Small intestine (tissue), 7 donors: ENCODE results near the gene FGGY. TPM values are rescaled to one million over a fixed set of nuclear protein-coding genes. Genes with fewer than 3 reads are reported as not detected.
A peak's percentile ranks its signal among the peaks of the same experiment; 100 is the strongest.
"Not testable (repeated sequence)": the region's sequence is repeated elsewhere in the genome, so short reads cannot be mapped to it uniquely, and the experiment has no call there.

Source experiments
- DNase-seq, 2 donors: peaks; one replicate each; pipeline versions ENCODE4 v3.0.0 to v3.0.0-alpha.2; 2013
- FAIRE-seq: peaks from 2 replicates; lab custom pipeline; 2012; peaks lifted over from hg19 to GRCh38; lab: Jason Lieb, UNC
- H3K27ac ChIP-seq, 3 donors: one replicate each; pipeline ENCODE4 v1.5.1; 2013; ENCODE audit warnings: low read length in 2 of 3, mild to moderate bottlenecking in 2 of 3, control low read depth in 1 of 3, inconsistent platforms in 1 of 3, low read depth in 1 of 3, moderate library complexity in 1 of 3
- H3K27me3 ChIP-seq, 3 donors: one replicate each; pipeline ENCODE4 v1.6.1; 2013; ENCODE audit warnings: low read length in 3 of 3, inconsistent platforms in 1 of 3; ENCODE audit not compliant: control insufficient read depth in 3 of 3, insufficient read depth in 3 of 3
- H3K36me3 ChIP-seq, 3 donors: one replicate each; pipeline ENCODE4 v1.6.1; 2013; ENCODE audit warnings: low read length in 3 of 3, inconsistent platforms in 1 of 3, low read depth in 1 of 3, mild to moderate bottlenecking in 1 of 3, moderate library complexity in 1 of 3; ENCODE audit not compliant: control insufficient read depth in 3 of 3, insufficient read depth in 2 of 3
- H3K4me1 ChIP-seq, 3 donors: one replicate each; pipeline ENCODE4 v1.6.1; 2013; ENCODE audit warnings: low read length in 2 of 3, inconsistent platforms in 1 of 3, low read depth in 1 of 3, mild to moderate bottlenecking in 1 of 3, moderate library complexity in 1 of 3; ENCODE audit not compliant: control insufficient read depth in 3 of 3, insufficient read depth in 2 of 3
- H3K4me3 ChIP-seq, 3 donors: one replicate each; pipeline ENCODE4 v1.5.1; 2013; ENCODE audit warnings: low read length in 3 of 3, control low read depth in 1 of 3, inconsistent platforms in 1 of 3, low read depth in 1 of 3, mild to moderate bottlenecking in 1 of 3, moderate library complexity in 1 of 3
- H3K9me3 ChIP-seq, 2 donors: one replicate each; pipeline ENCODE4 v1.6.1; 2013; ENCODE audit warnings: low read depth in 1 of 2, low read length in 1 of 2; ENCODE audit not compliant: control insufficient read depth in 2 of 2, insufficient read depth in 1 of 2
- WGBS, 3 donors: extraction: QIAGEN DNeasy Blood & Tissue Kit; methylation state at CpG; one replicate each; pipeline ENCODE4 v1.1.7; 2013; 5-methylcytosine and 5-hydroxymethylcytosine counted together
- polyA plus RNA-seq, 4 donors: library from polyadenylated mRNA; stranded (reverse) in 3 of 4; unstranded in 1 of 4; fragments of 200-250 nt in 3 of 4; fragments of 120-200 nt in 1 of 4; gene quantifications; one replicate each; pipeline versions ENCODE4 v1.2.1 to v1.2.3, GENCODE V29; 2013
- donor health status: healthy with polysubstance abuse.
- donor health status: control.
- donor health status: control.
- donor health status: Bipolar disorder and iron deficiency.
- donor health status: healthy.

The FGGY gene
- polyA plus RNA-seq, 4 donors, result 12.3 to 28.0 (median 15.0) TPM

DNA sequence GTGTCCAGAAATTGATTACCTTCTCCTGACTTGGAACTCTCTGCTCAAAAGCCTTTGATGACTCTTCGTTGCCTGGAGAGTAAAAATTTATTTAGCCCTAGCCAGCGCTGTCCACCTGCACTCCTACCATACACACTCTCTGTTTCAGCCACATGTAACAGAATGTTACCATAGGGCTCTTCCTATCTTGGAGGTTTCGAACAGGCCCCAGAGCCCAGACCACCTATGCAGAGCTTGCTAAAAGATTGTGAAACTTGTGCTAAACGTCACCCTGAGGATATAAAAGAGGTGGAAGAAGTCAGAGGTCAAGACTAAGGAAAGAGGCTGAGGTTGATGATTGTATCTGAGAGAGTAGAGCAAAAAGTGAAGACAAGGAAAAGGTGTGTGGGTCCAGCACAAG lies 280.9 kb downstream of the FGGY start:
- no peak for DNase-seq
- H3K27ac ChIP-seq, result no peak overlapping the region
- H3K9me3 ChIP-seq, result peaks cover 0 to 4% of the 10 kb centered on the region in 2 donors
- no peak for FAIRE-seq
- 84 to 92% (median 90%) methylated on average over 4 of the region's 4 CpGs for WGBS, 3 donors
- no peaks in the 10 kb centered on the region for H3K36me3 ChIP-seq
- no peaks in the 10 kb centered on the region for H3K27me3 ChIP-seq
- H3K4me1 ChIP-seq, result no peaks in the 10 kb centered on the region
- no peak overlapping the region for H3K4me3 ChIP-seq

DNA sequence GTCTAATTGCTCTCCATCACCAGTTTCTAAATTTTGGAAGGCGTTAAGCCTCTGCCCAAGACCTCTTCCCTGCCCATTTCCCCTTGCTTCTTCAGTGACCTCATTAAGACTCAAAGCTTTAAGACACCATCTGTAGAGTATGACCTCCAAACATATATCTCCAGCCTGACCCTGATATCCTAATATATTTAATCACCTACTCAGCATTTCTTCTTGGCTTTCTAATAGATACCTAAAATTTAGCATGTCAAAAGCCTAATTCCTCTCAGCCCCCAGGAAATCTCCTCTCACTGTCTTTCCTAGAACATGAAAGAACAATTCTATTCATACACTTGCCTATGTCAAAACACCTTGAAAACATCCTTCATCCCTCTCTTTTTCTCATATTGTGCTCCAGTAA lies 282.3 kb downstream of the FGGY start:
- H3K4me3 ChIP-seq, result no peak overlapping the region
- peaks cover 0 to 4% (median 0%) of the 10 kb centered on the region in 3 donors for H3K36me3 ChIP-seq

DNA sequence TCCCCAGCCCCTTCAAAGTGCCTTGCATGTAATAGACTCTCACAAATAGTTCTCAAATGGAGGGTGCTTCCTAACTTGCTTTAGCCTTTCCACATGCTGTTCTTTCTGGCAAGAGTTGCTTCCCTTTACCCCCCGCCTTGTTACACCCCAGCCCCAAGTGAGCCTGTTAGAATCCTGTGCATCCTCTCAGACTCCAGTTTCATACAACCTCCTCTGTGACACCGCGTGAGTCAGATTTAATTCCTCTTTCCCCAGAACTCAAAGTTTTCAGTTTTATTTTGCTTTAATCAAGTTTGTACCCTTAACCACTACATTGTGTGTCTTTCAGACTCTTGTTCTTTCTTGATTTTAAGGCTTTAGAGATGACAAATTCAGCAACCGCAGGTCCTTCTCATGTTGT lies 283.4 kb downstream of the FGGY start:
- Histone ChIP-seq H3K27me3 (no peaks in the 10 kb centered on the region), H3K9me3 (peaks cover 0 to 3% of the 10 kb centered on the region in 2 donors), H3K27ac (no peak overlapping the region), H3K36me3 (peaks cover 0 to 4% (median 0%) of the 10 kb centered on the region in 3 donors), H3K4me1 (no peaks in the 10 kb centered on the region), H3K4me3 (no peak overlapping the region)
- FAIRE-seq (no peak), DNase-seq (no peak)
- WGBS, 3 donors, result 90 to 98% (median 94%) methylated on average over 4 of the region's 4 CpGs

More for the DNA sequence above, 282.3 kb downstream of the FGGY start:
- H3K4me1 ChIP-seq, result no peaks in the 10 kb centered on the region
- H3K27me3 ChIP-seq, result no peaks in the 10 kb centered on the region
- H3K27ac ChIP-seq, result no peak overlapping the region
- 95 to 100% (median 96%) methylated on average over 1 of the region's 1 CpG for WGBS, 3 donors
- DNase-seq (no peak), FAIRE-seq (no peak)
- H3K9me3 ChIP-seq, result peaks cover 0 to 4% of the 10 kb centered on the region in 2 donors

DNA sequence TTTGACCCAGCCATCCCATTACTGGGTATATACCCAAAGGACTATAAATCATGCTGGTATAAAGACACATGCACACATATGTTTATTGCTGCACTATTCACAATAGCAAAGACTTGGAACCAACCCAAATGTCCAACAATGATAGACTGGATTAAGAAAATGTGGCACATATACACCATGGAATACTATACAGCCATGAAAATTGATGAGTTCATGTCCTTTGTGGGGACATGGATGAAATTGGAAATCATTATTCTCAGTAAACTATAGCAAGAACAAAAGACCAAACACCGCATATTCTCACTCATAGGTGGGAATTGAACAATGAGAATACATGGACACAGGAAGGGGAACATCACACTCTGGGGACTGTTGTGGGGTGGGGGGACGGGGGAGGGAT lies 295.5 kb downstream of the FGGY start:
- not testable (repeated sequence) for H3K27ac ChIP-seq
- WGBS, 3 donors, result 85 to 96% (median 86%) methylated on average over 2 of the region's 2 CpGs

DNA sequence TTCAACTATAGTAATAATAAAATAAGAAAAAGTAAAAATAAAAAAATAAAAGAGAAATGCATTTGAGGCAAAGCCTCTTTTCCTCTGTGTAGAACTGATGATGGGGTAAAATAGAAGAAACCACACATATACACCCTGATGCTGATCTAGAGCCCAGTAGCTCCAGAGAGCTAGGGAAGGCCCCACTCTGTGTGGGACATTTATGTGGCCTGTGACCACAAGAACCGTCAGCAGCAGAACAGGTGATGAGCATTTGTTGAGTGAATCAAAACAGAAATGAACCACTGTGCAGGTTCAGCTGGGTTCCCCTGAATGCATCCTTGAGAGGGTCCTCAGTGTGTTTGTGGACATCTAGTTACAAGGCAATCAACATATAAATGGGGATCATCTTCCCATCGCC lies 296.0 kb downstream of the FGGY start:
- Histone ChIP-seq H3K27ac (no peak overlapping the region), H3K9me3 (no peaks in the 10 kb centered on the region), H3K4me3 (no peak overlapping the region), H3K4me1 (peaks cover 8 to 41% (median 10%) of the 10 kb centered on the region in 3 donors), H3K36me3 (no peaks in the 10 kb centered on the region), H3K27me3 (no peaks in the 10 kb centered on the region)
- FAIRE-seq (no peak), DNase-seq (no peak)
- WGBS, 3 donors, result 57 to 78% (median 72%) methylated on average over 2 of the region's 2 CpGs

More for the DNA sequence above, 295.5 kb downstream of the FGGY start:
- FAIRE-seq, H3K4me3 ChIP-seq, H3K9me3 ChIP-seq, DNase-seq, H3K27me3 ChIP-seq, H3K36me3 ChIP-seq: not testable (repeated sequence)
- H3K4me1 ChIP-seq, result peaks cover 8 to 39% (median 10%) of the 10 kb centered on the region in 3 donors

DNA sequence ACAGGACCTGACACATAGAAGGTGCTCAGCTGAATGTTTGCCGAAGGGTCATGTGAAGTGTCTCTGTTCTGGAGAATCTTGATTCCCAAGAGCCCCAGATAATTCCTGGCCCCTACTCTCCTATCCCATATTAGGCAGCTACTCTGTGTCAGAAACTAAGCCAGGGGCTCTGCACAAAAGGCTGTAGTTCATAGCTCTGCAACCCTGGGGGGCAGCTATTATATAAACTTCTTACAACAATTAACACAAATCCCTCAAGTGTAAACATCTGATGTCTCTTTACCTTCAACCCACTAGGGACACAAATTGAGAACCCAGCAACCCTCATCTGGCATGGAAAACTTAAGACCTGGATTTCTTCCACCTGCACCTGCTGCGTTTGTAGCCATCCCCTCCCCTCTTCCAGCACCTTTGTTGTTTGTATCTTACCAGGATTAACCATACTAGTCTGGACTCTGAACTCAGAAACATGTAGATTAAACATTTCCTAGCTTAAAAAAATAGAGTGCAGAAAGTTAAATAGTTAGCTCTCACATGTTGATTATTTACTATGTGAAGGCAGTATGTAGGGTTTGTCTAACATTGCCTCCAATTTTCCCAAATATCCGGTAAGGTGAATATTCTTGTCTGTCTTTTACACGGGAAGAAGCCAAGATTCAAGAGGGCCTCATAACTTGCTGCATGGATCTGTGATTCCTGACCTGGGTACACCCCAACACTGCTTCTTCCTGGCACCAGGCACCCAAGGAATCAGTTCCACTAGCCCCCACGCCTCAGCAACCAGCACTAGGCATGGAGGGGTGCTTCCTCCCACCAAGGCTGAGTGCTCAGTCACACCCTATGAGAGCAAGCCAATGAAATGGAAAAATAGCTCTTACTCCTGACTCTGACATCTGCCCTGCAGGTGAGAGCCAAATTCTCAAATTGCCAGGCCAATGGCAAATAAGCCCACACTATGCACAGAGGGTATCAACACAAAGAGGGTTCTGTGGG lies 297.2 kb downstream of the FGGY start:
- Histone ChIP-seq H3K4me3 (no peak overlapping the region), H3K4me1 (peaks cover 8 to 41% (median 10%) of the 10 kb centered on the region in 3 donors), H3K9me3 (no peaks in the 10 kb centered on the region), H3K27me3 (no peaks in the 10 kb centered on the region), H3K36me3 (no peaks in the 10 kb centered on the region), H3K27ac (peak overlapping the region; percentile 3 to 73 (median 59))
- 14 to 62% (median 22%) methylated on average over 5 of the region's 5 CpGs for WGBS, 3 donors
- FAIRE-seq (no peak), DNase-seq (peak; percentile 43 to 74)

DNA sequence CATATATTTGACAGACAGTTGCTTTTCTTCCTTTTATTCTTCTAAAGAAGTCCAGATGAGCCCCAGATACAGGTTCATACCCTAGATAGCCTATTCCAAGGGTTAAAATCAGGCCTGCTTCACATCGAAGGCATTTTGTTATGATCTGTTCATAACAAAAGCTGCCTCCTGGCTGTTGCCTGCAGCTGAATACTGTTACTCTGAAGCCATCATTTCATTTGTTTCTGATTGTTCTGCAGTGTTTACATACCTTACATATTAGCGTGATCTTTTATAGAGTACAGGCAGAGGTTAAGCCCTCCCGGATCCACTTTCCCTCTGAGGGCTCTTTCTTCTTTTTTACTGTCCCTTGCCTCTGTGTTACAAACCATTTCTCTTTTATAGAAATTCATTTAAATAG lies 298.9 kb downstream of the FGGY start:
- Histone ChIP-seq H3K4me3 (no peak overlapping the region), H3K4me1 (peaks cover 8 to 41% (median 10%) of the 10 kb centered on the region in 3 donors), H3K27ac (peak overlapping the region in 1 of 3 donors; percentile 53), H3K9me3 (no peaks in the 10 kb centered on the region), H3K27me3 (no peaks in the 10 kb centered on the region), H3K36me3 (no peaks in the 10 kb centered on the region)
- DNase-seq, result no peak
- 30 to 45% (median 44%) methylated on average over 3 of the region's 3 CpGs for WGBS, 3 donors
- FAIRE-seq, result no peak

DNA sequence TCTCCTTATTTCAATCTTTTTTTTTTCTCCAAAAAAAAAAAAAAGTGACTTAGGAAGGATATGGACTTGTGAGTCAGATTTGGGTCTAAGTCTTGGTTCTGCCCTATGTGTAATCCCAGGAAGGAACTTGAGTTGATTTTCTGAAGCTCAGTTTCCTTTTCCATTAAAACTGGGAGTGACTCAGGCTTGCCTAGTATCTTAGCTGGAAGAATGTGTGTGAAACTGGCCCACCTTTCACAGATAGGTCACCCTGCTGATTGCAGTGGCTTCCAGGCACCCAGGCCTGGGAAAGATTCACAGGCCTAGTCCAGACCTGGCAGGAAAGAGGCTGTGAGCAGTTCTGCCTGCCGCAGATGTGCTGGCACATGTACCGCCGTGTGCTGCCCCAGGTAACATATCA lies 299.5 kb downstream of the FGGY start:
- Histone ChIP-seq H3K9me3 (no peaks in the 10 kb centered on the region), H3K4me3 (no peak overlapping the region), H3K27ac (peak overlapping the region in 2 of 3 donors; percentile 53 to 63), H3K4me1 (peaks cover 8 to 41% (median 10%) of the 10 kb centered on the region in 3 donors), H3K36me3 (no peaks in the 10 kb centered on the region), H3K27me3 (no peaks in the 10 kb centered on the region)
- 86 to 90% (median 88%) methylated on average over 3 of the region's 3 CpGs for WGBS, 3 donors
- FAIRE-seq, result no peak
- DNase-seq, result peak in 1 of 2 donors; percentile 58
